GM10248 (cell line): Measurements from ENCODE around the gene PDE10A.

Experiments
- CTCF ChIA-PET: fragments of 300-600 bp; sonication (Branson Sonifier 250); formaldehyde crosslinking; extraction: SDS; loops from one replicate; lab custom pipeline; 2021; ENCODE audit warnings: antibody characterized with exemption; lab: Yijun Ruan, JAX
- POLR2A ChIA-PET: fragments of 350-650 bp; sonication (Branson Sonifier 250); formaldehyde crosslinking; extraction: SDS; loops from one replicate; lab custom pipeline; 2020; ENCODE audit warnings: antibody characterized with exemption; lab: Yijun Ruan, JAX
- DNase-seq: peaks from one replicate; pipeline ENCODE4 v3.0.0; 2012; ENCODE audit errors: extremely low spot score
- CTCF ChIP-seq: IDR thresholded peaks from 2 replicates; pipeline ENCODE4 v1.5.1; 2012; ENCODE audit warnings: mild to moderate bottlenecking, low read depth; ENCODE audit errors: extremely low read depth, missing control alignments, control extremely low read depth

PDE10A gene

GRCh38 chr6:165663377-165663735 is 315 bp upstream of the PDE10A start:
- DNase-seq: no peak

GRCh38 chr6:165662041-165662748 is 846 bp downstream of the PDE10A start:
- POLR2A ChIA-PET: no interaction called here
- no peak for DNase-seq
- CTCF ChIA-PET: no interaction called here
- TF ChIP-seq CTCF: no peak

More at GRCh38 chr6:165663377-165663735, 315 bp upstream of the PDE10A start:
- no peak for TF ChIP-seq CTCF
- ChIA-PET POLR2A (no interaction called here), CTCF (no interaction called here)

- TF ChIP-seq CTCF: no peak
- ChIA-PET CTCF (no interaction called here), POLR2A (no interaction called here)
- no peak for DNase-seq
Measured at GRCh38 chr6:165661664-165662025, 1.4 kb downstream of the PDE10A start.

GRCh38 chr6:165660857-165661663 is 2.0 kb downstream of the PDE10A start:
- CTCF ChIA-PET: no interaction called here
- POLR2A ChIA-PET: no interaction called here
- no peak for TF ChIP-seq CTCF
- no peak for DNase-seq

- no peak for TF ChIP-seq CTCF
- DNase-seq: no peak
- POLR2A ChIA-PET: no interaction called here
- CTCF ChIA-PET: no interaction called here
Measured at GRCh38 chr6:165659945-165660856, 2.8 kb downstream of the PDE10A start.
